Adrenal gland (tissue), 12 donors: ENCODE data around the gene CASP9. TPM values are rescaled to one million over a fixed set of nuclear protein-coding genes. Genes with fewer than 3 reads are reported as not detected.
"Not testable (repeated sequence)": the region's sequence is repeated elsewhere in the genome, so short reads cannot be mapped to it uniquely, and the experiment has no call there.

Experiments used
- DNase-seq, 7 donors: peaks; one replicate each; pipeline ENCODE4 v3.0.0-alpha.2; 2019 to 2020
- H3K27ac ChIP-seq, 5 donors: fragments of 200-600 bp; sonication (generic) in 4 of 5; 1 replicate in 3 of 5; 2 replicates in 2 of 5; pipeline versions ENCODE4 v1.5.1 to v1.8.0; 2016 to 2020; ENCODE audit warnings: mild to moderate bottlenecking in 1 of 5
- H3K27me3 ChIP-seq: fragments of 200-600 bp; 2 replicates; pipeline ENCODE4 v1.8.0; 2021
- H3K36me3 ChIP-seq, 2 donors: fragments of 200-600 bp; replicated peaks in 1 of 2; 1 replicate in 1 of 2; 2 replicates in 1 of 2; pipeline versions ENCODE4 v1.5.1 to v1.8.0; 2018 to 2022
- H3K4me1 ChIP-seq, 2 donors: fragments of 200-600 bp; replicated peaks in 1 of 2; 1 replicate in 1 of 2; 2 replicates in 1 of 2; pipeline versions ENCODE4 v1.5.1 to v1.8.0; 2018 to 2021
- H3K4me3 ChIP-seq, 4 donors: fragments of 200-600 bp; sonication (generic) in 3 of 4; one replicate each; pipeline ENCODE4 v1.5.1; 2016 to 2018
- H3K9me3 ChIP-seq, 3 donors: fragments of 200-600 bp; sonication (generic) in 1 of 3; replicated peaks in 1 of 3; 1 replicate in 2 of 3; 2 replicates in 1 of 3; pipeline versions ENCODE4 v1.5.1 to v1.8.0; 2016 to 2021
- POLR2A ChIP-seq, 2 donors: fragments of 450-650 bp; IDR thresholded peaks; one replicate each; pipeline ENCODE4 v1.6.1; 2017; ENCODE audit warnings: antibody characterized with exemption in 2 of 2, mild to moderate bottlenecking in 2 of 2, moderate library complexity in 1 of 2
- WGBS, 4 donors: extraction: QIAGEN DNeasy Blood & Tissue Kit in 2 of 4; methylation state at CpG; one replicate each; pipeline versions ENCODE4 v1.1.5 to v1.1.7; 2013 to 2017; 5-methylcytosine and 5-hydroxymethylcytosine counted together
- intact Hi-C, 2 donors: fragments of 100-400 bp; cut with DNase I; formaldehyde crosslinking; loops; one replicate each; pipeline versions ENCODE4 v1.14.1 to v1.15.0; 2022 to 2023
- polyA plus RNA-seq, 3 donors: library from polyadenylated mRNA; stranded (reverse); fragments of 200-250 nt in 2 of 3; fragments of 350-450 nt in 1 of 3; fragmentation: Illumina TruSeq in 1 of 3; extraction: RNeasy Lipid Tissue Mini Kit (QIAGEN cat#74804) in 1 of 3; gene quantifications; one replicate each; pipeline ENCODE4 v1.2.3, GENCODE V29; 2013 to 2014
- total RNA-seq, 9 donors: library from RNA; depleted of rRNA in 4 of 9; stranded (reverse); fragments of >200 nt in 4 of 9; fragments of 120-200 nt in 1 of 9; fragmentation: NEBNext Ultra II Directional in 1 of 9; extraction: Animal tissue kit (Norgen Biotek cat#: 25700) in 1 of 9; gene quantifications; one replicate each; pipeline versions ENCODE4 v1.1.0 to v1.2.4, GENCODE V29; 2013 to 2023
- TF ChIP-seq, protein P1 (sequence below), 6 experiments: fragments of 450-650 bp in 4 of 6; fragments of 200-600 bp in 2 of 6; sonication (generic) in 1 of 6; IDR thresholded peaks; 1 replicate in 5 of 6; 2 replicates in 1 of 6; pipeline versions ENCODE4 v1.5.1 to v1.8.0; 2016 to 2021; ENCODE audit warnings: antibody characterized with exemption in 6 of 6, mild to moderate bottlenecking in 2 of 6, moderate library complexity in 1 of 6
- donor health status: healthy with polysubstance abuse.
- donor health status: Bipolar disorder and iron deficiency.
- donor health status: DM: yes; HTN: yes; CAD: no.
- donor health status: DM: no; HTN: no; CAD: no.
- donor health status: DM: no; HTN: no; CAD: no.
- donor health status: DM: yes; HTN: yes; CAD: no.

The CASP9 gene
- total and polyA plus RNA-seq, 12 donors = 16.1 to 132 (median 28.3) TPM

GRCh38 chr1:15519625-15520024 lies 4.4 kb downstream of the CASP9 start:
- no peaks in the 10 kb centered on the region for H3K27me3 ChIP-seq
- intact Hi-C loops = no loop called here
- no peaks in the 10 kb centered on the region for H3K9me3 ChIP-seq
- peak in 3 of 7 donors; percentile 16 to 45 (median 21) for DNase-seq
- WGBS, 4 donors = 88 to 95% (median 93%) methylated on average over 3 of the region's 3 CpGs
- H3K36me3 ChIP-seq = no peaks in the 10 kb centered on the region
- H3K4me3 ChIP-seq = no peak overlapping the region
- H3K4me1 ChIP-seq = peaks cover 6 to 32% of the 10 kb centered on the region in 2 donors
- TF ChIP-seq, protein P1, sequence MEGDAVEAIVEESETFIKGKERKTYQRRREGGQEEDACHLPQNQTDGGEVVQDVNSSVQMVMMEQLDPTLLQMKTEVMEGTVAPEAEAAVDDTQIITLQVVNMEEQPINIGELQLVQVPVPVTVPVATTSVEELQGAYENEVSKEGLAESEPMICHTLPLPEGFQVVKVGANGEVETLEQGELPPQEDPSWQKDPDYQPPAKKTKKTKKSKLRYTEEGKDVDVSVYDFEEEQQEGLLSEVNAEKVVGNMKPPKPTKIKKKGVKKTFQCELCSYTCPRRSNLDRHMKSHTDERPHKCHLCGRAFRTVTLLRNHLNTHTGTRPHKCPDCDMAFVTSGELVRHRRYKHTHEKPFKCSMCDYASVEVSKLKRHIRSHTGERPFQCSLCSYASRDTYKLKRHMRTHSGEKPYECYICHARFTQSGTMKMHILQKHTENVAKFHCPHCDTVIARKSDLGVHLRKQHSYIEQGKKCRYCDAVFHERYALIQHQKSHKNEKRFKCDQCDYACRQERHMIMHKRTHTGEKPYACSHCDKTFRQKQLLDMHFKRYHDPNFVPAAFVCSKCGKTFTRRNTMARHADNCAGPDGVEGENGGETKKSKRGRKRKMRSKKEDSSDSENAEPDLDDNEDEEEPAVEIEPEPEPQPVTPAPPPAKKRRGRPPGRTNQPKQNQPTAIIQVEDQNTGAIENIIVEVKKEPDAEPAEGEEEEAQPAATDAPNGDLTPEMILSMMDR (IDR thresholded peaks at IDR 0.05) = no peak
- TF ChIP-seq POLR2A (IDR thresholded peaks at IDR 0.05) = no peak
- no peak overlapping the region for H3K27ac ChIP-seq

DNA sequence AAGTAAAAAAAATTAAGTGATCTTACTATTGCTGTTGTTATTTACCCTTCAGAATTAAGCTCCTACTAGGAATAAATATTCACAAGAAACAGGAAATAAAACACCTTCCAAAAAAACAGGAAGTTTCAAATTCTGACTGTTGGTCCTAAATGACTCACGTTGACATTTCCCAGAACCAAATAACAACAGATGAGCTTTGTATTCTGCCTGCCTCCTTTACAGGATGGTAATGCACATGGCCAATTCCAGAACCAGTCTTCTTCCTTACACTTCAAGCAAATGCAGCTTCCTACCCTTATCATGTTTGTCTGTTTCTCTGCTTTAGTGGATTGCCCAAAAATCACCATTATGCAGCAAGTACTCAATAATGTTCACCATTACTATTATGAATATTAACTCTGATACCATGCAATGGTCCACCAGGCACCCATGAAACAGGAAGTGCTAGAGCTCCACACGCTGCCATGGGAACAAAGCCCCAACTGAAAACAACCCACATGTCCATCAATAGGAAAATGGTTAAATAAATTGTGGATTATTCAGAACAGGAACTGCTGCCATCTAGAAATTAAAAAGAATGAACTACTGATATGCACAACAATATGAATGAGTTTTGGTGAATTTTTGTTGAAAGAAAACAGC lies 8.9 kb downstream of the CASP9 start:
- peaks cover 0 to 10% of the 10 kb centered on the region in 2 donors for H3K4me1 ChIP-seq
- intact Hi-C loops = no loop called here
- H3K27ac ChIP-seq = no peak overlapping the region
- H3K27me3 ChIP-seq = no peaks in the 10 kb centered on the region
- no peak overlapping the region for H3K4me3 ChIP-seq
- TF ChIP-seq, protein P1 (IDR thresholded peaks at IDR 0.05) = no peak
- TF ChIP-seq POLR2A (IDR thresholded peaks at IDR 0.05) = no peak
- WGBS, 4 donors = 43 to 52% (median 50%) methylated on average over 2 of the region's 2 CpGs
- DNase-seq = peak in 2 of 7 donors; percentile 8 to 35
- H3K36me3 ChIP-seq = peaks cover 0 to 4% of the 10 kb centered on the region in 2 donors
- H3K9me3 ChIP-seq = no peaks in the 10 kb centered on the region

GRCh38 chr1:15514557-15514956 lies 9.5 kb downstream of the CASP9 start:
- H3K27ac ChIP-seq, intact Hi-C loops, H3K9me3 ChIP-seq, H3K27me3 ChIP-seq, H3K36me3 ChIP-seq, H3K4me3 ChIP-seq: not testable (repeated sequence)
- H3K4me1 ChIP-seq = peaks cover 0 to 10% of the 10 kb centered on the region in 2 donors
- 91 to 96% (median 93%) methylated on average over 5 of the region's 5 CpGs for WGBS, 4 donors
- peak in 2 of 7 donors; percentile 0 to 34 for DNase-seq

GRCh38 chr1:15513919-15514318 lies 10.1 kb downstream of the CASP9 start:
- Histone ChIP-seq H3K4me3 (no peak overlapping the region), H3K9me3 (no peaks in the 10 kb centered on the region), H3K36me3 (peaks cover 0 to 4% of the 10 kb centered on the region in 2 donors), H3K4me1 (peaks cover 0 to 10% of the 10 kb centered on the region in 2 donors), H3K27me3 (no peaks in the 10 kb centered on the region), H3K27ac (no peak overlapping the region)
- intact Hi-C loops = no loop called here
- WGBS, 4 donors = 88 to 95% (median 92%) methylated on average over 3 of the region's 3 CpGs
- TF ChIP-seq, protein P1 (IDR thresholded peaks at IDR 0.05) = no peak
- TF ChIP-seq POLR2A (IDR thresholded peaks at IDR 0.05) = no peak
- peak in 1 of 7 donors; percentile 35 for DNase-seq

- no peaks in the 10 kb centered on the region for H3K27me3 ChIP-seq
- intact Hi-C loops = no loop called here
- 79 to 91% (median 85%) methylated on average over 4 of the region's 4 CpGs for WGBS, 4 donors
Observed at GRCh38 chr1:15513192-15513591, 10.8 kb downstream of the CASP9 start.

More at GRCh38 chr1:15513192-15513591, 10.8 kb downstream of the CASP9 start:
- peaks cover 0 to 10% of the 10 kb centered on the region in 2 donors for H3K4me1 ChIP-seq
- H3K9me3 ChIP-seq = no peaks in the 10 kb centered on the region
- no peak overlapping the region for H3K4me3 ChIP-seq
- H3K36me3 ChIP-seq = peaks cover 0 to 4% of the 10 kb centered on the region in 2 donors
- DNase-seq = peak in 1 of 7 donors; percentile 35
- TF ChIP-seq, protein P1 (IDR thresholded peaks at IDR 0.05) = no peak
- no peak for TF ChIP-seq POLR2A (IDR thresholded peaks at IDR 0.05)
- H3K27ac ChIP-seq = no peak overlapping the region
